ENCODE measurements around the gene BCL2L1.

Gene BCL2L1

DNA sequence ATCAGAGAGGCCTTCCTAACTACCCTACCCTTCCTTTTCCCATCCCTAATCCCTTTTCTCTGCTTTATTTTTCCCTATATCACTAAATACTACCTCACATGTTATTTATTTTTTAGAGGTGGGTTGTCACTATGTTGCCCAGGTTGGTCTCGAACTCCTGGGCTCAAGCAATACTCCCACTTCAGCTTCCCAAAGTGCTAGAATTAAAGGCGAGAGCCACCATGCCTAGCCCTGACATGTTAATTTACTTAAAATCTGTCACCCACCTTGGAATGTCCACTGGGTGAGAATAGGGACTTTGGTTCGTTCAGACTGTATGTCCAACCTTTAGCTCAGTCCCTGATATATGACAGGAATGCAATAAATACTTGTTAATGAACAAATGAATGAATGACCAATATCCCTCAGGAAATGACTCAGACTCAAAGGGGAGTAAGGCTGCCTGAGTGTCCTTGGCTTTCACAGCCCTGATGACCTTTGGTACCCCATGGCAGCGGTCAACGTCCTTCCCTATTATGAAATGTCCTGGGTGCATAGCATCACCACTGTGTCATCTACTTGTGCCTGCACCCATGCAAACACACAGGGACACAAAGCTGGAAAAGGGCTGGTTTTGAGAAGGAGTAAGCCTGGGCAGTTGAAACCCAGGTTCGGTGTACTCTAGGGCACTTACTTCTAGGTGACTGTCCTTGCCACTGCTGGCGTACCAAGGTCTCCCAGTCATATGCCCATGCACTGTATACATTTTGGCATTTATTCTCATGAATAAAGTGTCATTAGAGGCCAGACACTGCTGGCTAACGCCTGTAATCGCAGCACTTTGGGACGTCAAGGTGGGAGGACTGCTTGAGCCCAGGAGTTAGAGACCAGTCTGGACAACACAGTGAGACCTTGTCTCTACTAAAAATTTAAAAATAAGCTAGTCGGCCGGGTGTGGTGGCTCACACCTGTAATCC lies 26.5 kb downstream of the BCL2L1 start:
- in situ Hi-C loops (cut with HindIII; ENCODE audit: low sequenced_read_pairs) = loop anchor here (5.0 kb wide), 1 partner anchor 39 kb away; no protein-coding TSS in a partner anchor

GRCh38 chr20:31694842-31695593 lies 27.6 kb downstream of the BCL2L1 start:
- in situ Hi-C loops (cut with HindIII; ENCODE audit: low sequenced_read_pairs) = loop anchor here (5.0 kb wide), 1 partner anchor 38 kb away; no protein-coding TSS in a partner anchor

- in situ Hi-C loops (cut with HindIII; ENCODE audit: low sequenced_read_pairs) = no loop called here
Observed at GRCh38 chr20:31693987-31694661, 28.5 kb downstream of the BCL2L1 start.

GRCh38 chr20:31693402-31693801 lies 29.3 kb downstream of the BCL2L1 start:
- in situ Hi-C loops (cut with HindIII; ENCODE audit: low sequenced_read_pairs) = no loop called here

DNA sequence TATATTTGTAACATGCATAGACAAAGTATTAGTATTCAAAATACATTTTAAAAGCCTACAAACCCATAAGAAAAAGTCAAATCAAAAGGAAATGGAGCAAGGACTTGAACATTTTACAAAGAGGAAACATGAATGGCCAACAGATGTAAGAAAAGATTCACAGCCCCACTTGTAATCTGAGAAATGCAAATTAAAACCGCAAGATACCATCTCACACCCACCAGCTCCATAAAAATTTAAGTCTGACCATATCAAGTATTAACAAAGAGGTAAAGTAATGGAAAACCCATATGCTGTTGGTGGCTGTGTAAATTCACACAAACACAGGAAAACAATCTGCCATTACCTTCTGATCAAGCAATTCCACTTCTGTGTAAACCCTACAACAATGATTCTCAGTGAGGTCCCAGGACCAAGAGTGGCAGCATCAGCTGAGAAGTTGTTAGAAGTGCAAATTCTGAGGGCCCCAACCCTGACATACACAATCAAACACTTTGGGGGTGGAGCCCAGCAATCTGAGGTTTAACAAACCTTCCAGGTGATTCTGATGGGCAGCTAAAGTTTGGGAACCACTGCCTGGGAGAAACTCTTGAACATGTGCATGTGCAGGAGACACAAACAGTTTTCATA lies 30.9 kb downstream of the BCL2L1 start:
- in situ Hi-C loops (cut with HindIII; ENCODE audit: low sequenced_read_pairs) = no loop called here

- in situ Hi-C loops (cut with HindIII; ENCODE audit: low sequenced_read_pairs) = no loop called here
Observed at GRCh38 chr20:31690124-31690666, 32.5 kb downstream of the BCL2L1 start.

DNA sequence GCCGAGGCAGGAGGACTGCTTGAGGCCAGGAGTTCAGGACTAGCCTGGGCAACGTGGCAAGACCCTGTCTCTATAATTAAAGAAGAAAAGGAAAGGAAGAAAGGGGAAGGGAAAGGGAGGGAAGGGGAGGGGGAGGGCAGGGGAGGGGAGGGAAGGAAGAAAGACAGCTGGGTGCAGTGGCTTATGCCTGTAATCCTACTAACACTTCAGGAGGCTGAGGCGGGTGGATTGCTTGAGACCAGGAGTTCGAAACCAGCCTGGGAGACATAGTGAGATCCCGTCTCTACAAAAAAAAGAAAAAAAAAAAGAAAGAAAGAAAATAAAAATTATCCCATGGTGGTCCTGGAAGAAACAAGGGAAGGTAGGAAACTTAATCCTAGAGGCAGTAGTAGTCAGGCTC lies 33.5 kb downstream of the BCL2L1 start:
- in situ Hi-C loops (cut with HindIII; ENCODE audit: low sequenced_read_pairs) = no loop called here

GRCh38 chr20:31687777-31688176 lies 34.9 kb downstream of the BCL2L1 start:
- in situ Hi-C loops (cut with HindIII; ENCODE audit: low sequenced_read_pairs) = no loop called here

- in situ Hi-C loops (cut with HindIII; ENCODE audit: low sequenced_read_pairs) = no loop called here
Observed at GRCh38 chr20:31685853-31686643, 36.6 kb downstream of the BCL2L1 start.

DNA sequence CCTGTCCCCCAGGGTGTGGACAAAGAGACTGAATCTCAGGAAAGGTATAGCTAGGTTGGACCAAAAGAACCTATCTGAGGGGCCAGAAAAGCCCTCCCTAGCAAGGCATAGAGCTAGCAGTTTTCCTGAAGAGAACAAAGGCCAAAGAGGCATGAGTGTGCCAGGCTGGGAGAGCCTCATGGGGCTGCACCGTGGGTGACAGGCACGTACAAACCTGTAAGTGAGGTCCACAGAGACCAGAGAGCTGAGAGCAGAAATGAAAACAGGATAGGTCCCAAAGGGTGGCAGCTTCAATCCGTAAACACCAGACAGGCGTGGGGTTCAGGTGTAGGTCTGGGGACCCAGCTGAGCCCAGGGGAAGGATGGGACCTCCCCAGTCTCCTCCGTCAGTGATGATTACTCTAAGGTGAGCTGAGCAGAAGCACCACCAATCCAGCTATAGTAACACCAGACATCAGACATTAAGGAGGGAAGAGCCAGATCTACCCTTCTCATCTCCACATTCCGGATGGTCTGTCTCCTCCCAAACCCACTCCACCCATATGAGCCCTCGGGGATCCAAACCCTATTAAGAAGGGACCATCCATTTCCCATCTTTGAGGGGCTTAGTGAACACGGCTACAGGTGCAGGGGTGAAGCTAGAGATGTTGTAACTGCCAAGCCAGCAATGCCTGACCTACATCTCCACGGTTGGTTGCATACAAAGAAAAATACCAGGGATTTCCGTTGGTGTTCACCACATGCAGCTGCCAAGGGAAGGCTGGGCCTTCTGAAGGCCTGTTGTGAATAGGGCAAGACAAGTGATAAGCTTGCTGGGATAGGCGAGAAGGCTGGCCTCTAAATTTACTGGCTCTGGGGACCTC lies 38.3 kb downstream of the BCL2L1 start:
- in situ Hi-C loops (cut with HindIII; ENCODE audit: low sequenced_read_pairs) = no loop called here

DNA sequence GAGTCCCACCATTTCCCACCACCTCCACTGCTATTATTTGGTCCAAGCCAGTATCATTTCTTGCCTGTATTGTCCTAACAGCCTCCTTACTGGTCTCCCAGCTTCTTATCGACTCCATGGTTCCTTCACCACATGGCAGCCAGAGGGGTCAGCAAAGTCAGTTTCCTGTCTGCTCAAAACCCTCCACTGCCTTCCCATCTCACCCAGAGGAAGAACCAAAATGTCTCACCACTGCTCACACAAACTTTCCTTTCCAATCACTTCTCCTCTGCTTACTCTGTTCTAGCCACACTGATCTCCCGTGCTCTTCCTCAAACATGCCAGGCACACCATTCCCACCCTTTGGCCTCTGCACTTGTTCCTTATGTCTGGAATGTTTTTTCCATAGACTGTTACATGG lies 39.7 kb downstream of the BCL2L1 start:
- in situ Hi-C loops (cut with HindIII; ENCODE audit: low sequenced_read_pairs) = no loop called here

DNA sequence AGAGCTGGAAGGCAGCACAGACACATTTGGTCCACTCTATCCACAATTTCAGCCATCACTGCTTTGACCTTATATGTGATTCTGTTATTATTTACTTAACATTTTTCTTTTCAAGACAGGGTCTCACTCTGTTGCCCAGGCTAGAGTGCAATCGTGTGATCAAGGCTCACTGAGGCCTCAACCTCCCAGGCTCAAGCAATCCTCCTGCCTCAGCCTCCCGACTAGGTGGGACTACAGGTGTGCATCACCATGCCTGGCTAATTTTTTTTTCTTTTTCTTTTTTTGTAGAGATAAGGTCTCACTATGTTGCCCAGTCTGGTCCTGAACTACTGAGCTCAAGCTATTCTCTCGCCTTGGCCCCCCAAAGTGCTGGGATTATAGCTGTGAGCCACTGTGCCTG lies 40.3 kb downstream of the BCL2L1 start:
- in situ Hi-C loops (cut with HindIII; ENCODE audit: low sequenced_read_pairs) = no loop called here

- in situ Hi-C loops (cut with HindIII; ENCODE audit: low sequenced_read_pairs) = no loop called here
Observed at GRCh38 chr20:31681769-31682168, 40.9 kb downstream of the BCL2L1 start.

DNA sequence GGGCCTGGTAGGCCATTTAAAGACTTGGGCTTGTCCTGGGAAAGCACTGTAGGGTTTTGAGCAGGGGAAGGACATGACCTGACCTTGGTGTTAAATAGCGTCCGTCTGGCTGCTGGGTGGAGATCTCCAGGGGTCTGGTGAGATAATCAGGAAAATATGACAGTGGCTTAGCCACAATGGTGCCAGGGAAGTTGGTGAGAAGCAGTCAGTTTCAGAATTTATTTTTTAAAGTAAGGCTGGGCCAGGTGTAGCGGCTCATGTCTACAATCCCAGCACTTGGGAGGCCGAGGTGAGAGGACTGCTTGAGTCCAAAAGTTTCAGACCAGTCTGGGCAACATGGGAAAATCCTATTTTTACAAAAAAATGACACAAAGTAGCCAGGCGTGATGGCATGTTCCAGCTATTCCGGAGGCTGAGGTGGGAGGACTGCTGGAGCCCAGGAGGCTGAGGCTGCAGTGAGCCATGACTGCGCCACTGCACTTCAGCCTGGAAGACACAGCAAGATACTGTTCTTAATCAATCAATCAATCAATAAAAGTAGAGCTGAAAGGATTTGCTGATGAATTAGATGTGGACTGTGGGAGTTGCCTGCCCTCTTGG lies 41.4 kb downstream of the BCL2L1 start:
- in situ Hi-C loops (cut with HindIII; ENCODE audit: low sequenced_read_pairs) = no loop called here

- in situ Hi-C loops (cut with HindIII; ENCODE audit: low sequenced_read_pairs) = no loop called here
Observed at GRCh38 chr20:31680286-31681127, 42.2 kb downstream of the BCL2L1 start.

GRCh38 chr20:31679357-31680285 lies 43.0 kb downstream of the BCL2L1 start:
- in situ Hi-C loops (cut with HindIII; ENCODE audit: low sequenced_read_pairs) = no loop called here

Data from endothelial cell of hepatic sinusoid (primary cell).